MG63 (cell line): Measurements from ENCODE around the gene POU2F1. TPM values are rescaled to one million over a fixed set of nuclear protein-coding genes. Genes with fewer than 3 reads are reported as not detected.
A peak's percentile ranks its signal among the peaks of the same experiment; 100 is the strongest.

ENCODE experiments used
- DNase-seq: peaks from one replicate; pipeline ENCODE4 v3.0.0-alpha.2; 2020
- H3K27me3 ChIP-seq: fragments of 250-450 bp; sonication (Bioruptor Pico); 2 replicates; pipeline ENCODE4 v1.5.1; 2020; ENCODE audit warnings: mild to moderate bottlenecking, moderate library complexity
- H3K36me3 ChIP-seq: fragments of 250-450 bp; sonication (Bioruptor Pico); 2 replicates; pipeline ENCODE4 v1.5.1; 2020; ENCODE audit warnings: mild to moderate bottlenecking, moderate library complexity
- H3K4me3 ChIP-seq: fragments of 250-450 bp; sonication (Bioruptor Pico); 2 replicates; pipeline ENCODE4 v1.5.1; 2020; ENCODE audit warnings: mild to moderate bottlenecking, moderate library complexity
- H3K9me3 ChIP-seq: fragments of 250-450 bp; sonication (Bioruptor Pico); 2 replicates; pipeline ENCODE4 v1.5.1; 2020; ENCODE audit warnings: mild to moderate bottlenecking, moderate library complexity
- total RNA-seq: library from RNA; depleted of rRNA; stranded (reverse); fragments of >200 nt; shearing (Covaris generic); gene quantifications from 2 replicates; pipeline ENCODE4 v1.2.3, GENCODE V29; 2014; ENCODE audit warnings: low replicate concordance

The POU2F1 gene
- total RNA-seq, 1 experiment from 2014 or later, result 3.9 TPM

- Histone ChIP-seq H3K27me3 (peaks cover 2% of the 10 kb centered on the region; the same call in 1 of the 2 replicates), H3K36me3 (no peaks in the 10 kb centered on the region), H3K4me3 (no peak overlapping the region), H3K9me3 (no peaks in the 10 kb centered on the region)
- peak; percentile 80 for DNase-seq
These were observed 221.6 kb downstream of the POU2F1 start for GRCh38 chr1:167442142-167442848.

GRCh38 chr1:167442854-167443565 lies 222.3 kb downstream of the POU2F1 start:
- no peak for DNase-seq
- Histone ChIP-seq H3K9me3 (no peaks in the 10 kb centered on the region), H3K36me3 (no peaks in the 10 kb centered on the region), H3K27me3 (peaks cover 2% of the 10 kb centered on the region; the same call in 1 of the 2 replicates), H3K4me3 (no peak overlapping the region)

GRCh38 chr1:167443757-167444156 lies 223.1 kb downstream of the POU2F1 start:
- H3K9me3 ChIP-seq, result no peaks in the 10 kb centered on the region
- H3K4me3 ChIP-seq, result no peak overlapping the region

GRCh38 chr1:167446966-167447365 lies 226.3 kb downstream of the POU2F1 start:
- no peaks in the 10 kb centered on the region for H3K9me3 ChIP-seq
- H3K36me3 ChIP-seq, result no peaks in the 10 kb centered on the region
- H3K27me3 ChIP-seq, result no peaks in the 10 kb centered on the region
- no peak for DNase-seq
- H3K4me3 ChIP-seq, result no peak overlapping the region

More at GRCh38 chr1:167443757-167444156, 223.1 kb downstream of the POU2F1 start:
- Histone ChIP-seq H3K27me3 (peaks cover 2% of the 10 kb centered on the region; the same call in 1 of the 2 replicates), H3K36me3 (no peaks in the 10 kb centered on the region)
- no peak for DNase-seq

- no peaks in the 10 kb centered on the region for H3K9me3 ChIP-seq
- no peak overlapping the region for H3K4me3 ChIP-seq
- no peaks in the 10 kb centered on the region for H3K27me3 ChIP-seq
- DNase-seq, result no peak
- no peaks in the 10 kb centered on the region for H3K36me3 ChIP-seq
These were observed 226.9 kb downstream of the POU2F1 start for GRCh38 chr1:167447521-167448136.

- Histone ChIP-seq H3K9me3 (no peaks in the 10 kb centered on the region), H3K27me3 (no peaks in the 10 kb centered on the region), H3K4me3 (no peak overlapping the region), H3K36me3 (no peaks in the 10 kb centered on the region)
- DNase-seq, result no peak
These were observed 230.2 kb downstream of the POU2F1 start for GRCh38 chr1:167450843-167451242.

GRCh38 chr1:167452483-167452882 lies 231.8 kb downstream of the POU2F1 start:
- no peaks in the 10 kb centered on the region for H3K36me3 ChIP-seq
- no peak for DNase-seq
- H3K4me3 ChIP-seq, result no peak overlapping the region
- no peaks in the 10 kb centered on the region for H3K9me3 ChIP-seq
- no peaks in the 10 kb centered on the region for H3K27me3 ChIP-seq

GRCh38 chr1:167453123-167453522 lies 232.4 kb downstream of the POU2F1 start:
- no peaks in the 10 kb centered on the region for H3K27me3 ChIP-seq
- no peak overlapping the region for H3K4me3 ChIP-seq
- no peak for DNase-seq
- H3K9me3 ChIP-seq, result no peaks in the 10 kb centered on the region
- no peaks in the 10 kb centered on the region for H3K36me3 ChIP-seq

- Histone ChIP-seq H3K36me3 (no peaks in the 10 kb centered on the region), H3K4me3 (peak overlapping the region; percentile 63), H3K9me3 (no peaks in the 10 kb centered on the region), H3K27me3 (no peaks in the 10 kb centered on the region)
- DNase-seq, result no peak
These were observed 233.7 kb downstream of the POU2F1 start for GRCh38 chr1:167454304-167454893.

- DNase-seq, result peak; percentile 76
- no peaks in the 10 kb centered on the region for H3K27me3 ChIP-seq
- no peaks in the 10 kb centered on the region for H3K36me3 ChIP-seq
- no peaks in the 10 kb centered on the region for H3K9me3 ChIP-seq
- peak overlapping the region; percentile 63 for H3K4me3 ChIP-seq
These were observed 234.5 kb downstream of the POU2F1 start for GRCh38 chr1:167454894-167455785.

GRCh38 chr1:167455786-167456446 lies 235.2 kb downstream of the POU2F1 start:
- Histone ChIP-seq H3K36me3 (no peaks in the 10 kb centered on the region), H3K27me3 (no peaks in the 10 kb centered on the region), H3K4me3 (peak overlapping the region; percentile 63), H3K9me3 (no peaks in the 10 kb centered on the region)
- DNase-seq, result peak; percentile 15

GRCh38 chr1:167456524-167456923 lies 235.8 kb downstream of the POU2F1 start:
- Histone ChIP-seq H3K27me3 (no peaks in the 10 kb centered on the region), H3K36me3 (no peaks in the 10 kb centered on the region), H3K9me3 (no peaks in the 10 kb centered on the region), H3K4me3 (no peak overlapping the region)
- DNase-seq, result no peak

- no peaks in the 10 kb centered on the region for H3K36me3 ChIP-seq
- no peak for DNase-seq
- H3K27me3 ChIP-seq, result no peaks in the 10 kb centered on the region
- H3K9me3 ChIP-seq, result no peaks in the 10 kb centered on the region
- no peak overlapping the region for H3K4me3 ChIP-seq
These were observed 236.2 kb downstream of the POU2F1 start for GRCh38 chr1:167456926-167457325.

- no peaks in the 10 kb centered on the region for H3K27me3 ChIP-seq
- H3K36me3 ChIP-seq, result no peaks in the 10 kb centered on the region
- no peak overlapping the region for H3K4me3 ChIP-seq
- DNase-seq, result no peak
- no peaks in the 10 kb centered on the region for H3K9me3 ChIP-seq
These were observed 237.4 kb downstream of the POU2F1 start for GRCh38 chr1:167457936-167458584.

GRCh38 chr1:167460836-167461235 lies 240.2 kb downstream of the POU2F1 start:
- Histone ChIP-seq H3K36me3 (no peaks in the 10 kb centered on the region), H3K4me3 (no peak overlapping the region), H3K9me3 (no peaks in the 10 kb centered on the region), H3K27me3 (no peaks in the 10 kb centered on the region)
- no peak for DNase-seq
